Mucosa of gallbladder (tissue), 1 donor: Measurements from ENCODE around the gene TNFRSF14. TPM values are rescaled to one million over a fixed set of nuclear protein-coding genes. Genes with fewer than 3 reads are reported as not detected.

Source experiments
- total RNA-seq: library from RNA; stranded (reverse); gene quantifications from one replicate; pipeline ENCODE4 v1.2.1, GENCODE V29; 2021
- donor health status: DM: no; HTN: no; CAD: no.

TNFRSF14 gene
- total RNA-seq, 1 donor from 2014 or later, result 231 TPM

Other genes with a start within 250 kb of the TNFRSF14 start
- gene MORN1, start 164.8 kb upstream of the TNFRSF14 start, total RNA-seq, result 24.4 TPM
- 172 TPM for gene RER1, start 164.5 kb upstream of the TNFRSF14 start, total RNA-seq
- 17.9 TPM for gene PEX10, start 143.8 kb upstream of the TNFRSF14 start, total RNA-seq
- 8.1 TPM for gene PLCH2, start 80.1 kb upstream of the TNFRSF14 start, total RNA-seq
- 39.9 TPM for gene PANK4, start 29.8 kb upstream of the TNFRSF14 start, total RNA-seq
- gene HES5, start 26.1 kb upstream of the TNFRSF14 start, total RNA-seq, result 0.20 TPM
- gene PRXL2B, start 30.4 kb downstream of the TNFRSF14 start, total RNA-seq, result 133 TPM
- 22.9 TPM for gene MMEL1, start 76.6 kb downstream of the TNFRSF14 start, total RNA-seq
- 1.4 TPM for gene TTC34, start 245.3 kb downstream of the TNFRSF14 start, total RNA-seq